Stimulated activated memory B cell treated with anti-CD40 and anti-IgM and Interleukin-4, amounts not matched to agents 10 μg/mL and 1 μg/mL and 100 μg/mL, for 72 hours (primary cell): Measurements from ENCODE around the gene ARHGAP32.
A peak's percentile ranks its signal among the peaks of the same experiment; 100 is the strongest.

ENCODE experiments used
- ATAC-seq: fragments of 150-1000 bp; cut with Tn5 transposase; 2 replicates; pipeline ENCODE4 v1.10.0; 2021
- H3K27ac Mint-ChIP-seq: one replicate; pipeline ENCODE4 v1.8.0; 2022; ENCODE audit warnings: mild to moderate bottlenecking, mixed read lengths
- H3K27me3 Mint-ChIP-seq: one replicate; pipeline ENCODE4 v1.8.0; 2022; ENCODE audit warnings: mixed read lengths
- H3K36me3 Mint-ChIP-seq: one replicate; pipeline ENCODE4 v1.8.0; 2022; ENCODE audit warnings: mixed read lengths
- H3K4me1 Mint-ChIP-seq: one replicate; pipeline ENCODE4 v1.8.0; 2022; ENCODE audit warnings: mixed read lengths
- H3K4me3 Mint-ChIP-seq: one replicate; pipeline ENCODE4 v1.8.0; 2022; ENCODE audit warnings: mild to moderate bottlenecking, moderate library complexity, mixed read lengths
- H3K9me3 Mint-ChIP-seq: one replicate; pipeline ENCODE4 v1.8.0; 2022; ENCODE audit warnings: mixed read lengths

Gene ARHGAP32

GRCh38 chr11:129192150-129192549, at the start of gene ARHGAP32:
Gene ARHGAP32 (minus strand): TSS chr11:129192325. CDS start chr11:129192198, 127 bp downstream.
- H3K9me3 Mint-ChIP-seq: no peaks in the 10 kb centered on the region
- no peak for ATAC-seq

GRCh38 chr11:129239207-129239606, 47.1 kb upstream of the ARHGAP32 start:
- no peaks in the 10 kb centered on the region for H3K9me3 Mint-ChIP-seq
- H3K4me3 Mint-ChIP-seq: no peak overlapping the region
- H3K27me3 Mint-ChIP-seq: no peaks in the 10 kb centered on the region
- ATAC-seq: no peak
- H3K36me3 Mint-ChIP-seq: no peaks in the 10 kb centered on the region
- no peaks in the 10 kb centered on the region for H3K4me1 Mint-ChIP-seq
- H3K27ac Mint-ChIP-seq: no peak overlapping the region

More at GRCh38 chr11:129192150-129192549, at the start of gene ARHGAP32:
- Mint-ChIP-seq H3K4me3 (no peak within 1 kb of the TSS), H3K36me3 (no peaks in the 10 kb centered on the region), H3K27ac (no peak within 1 kb of the TSS), H3K4me1 (no peaks in the 10 kb centered on the region), H3K27me3 (no peaks in the 10 kb centered on the region)

GRCh38 chr11:129237880-129238638, 45.9 kb upstream of the ARHGAP32 start:
- H3K27me3 Mint-ChIP-seq: no peaks in the 10 kb centered on the region

GRCh38 chr11:129237456-129237855, 45.3 kb upstream of the ARHGAP32 start:
- H3K4me3 Mint-ChIP-seq: no peak overlapping the region
- peak; percentile 16 for ATAC-seq
- H3K9me3 Mint-ChIP-seq: no peaks in the 10 kb centered on the region
- no peaks in the 10 kb centered on the region for H3K4me1 Mint-ChIP-seq
- H3K36me3 Mint-ChIP-seq: no peaks in the 10 kb centered on the region
- no peaks in the 10 kb centered on the region for H3K27me3 Mint-ChIP-seq
- H3K27ac Mint-ChIP-seq: no peak overlapping the region

More at GRCh38 chr11:129237880-129238638, 45.9 kb upstream of the ARHGAP32 start:
- no peak overlapping the region for H3K27ac Mint-ChIP-seq
- no peaks in the 10 kb centered on the region for H3K9me3 Mint-ChIP-seq
- H3K36me3 Mint-ChIP-seq: no peaks in the 10 kb centered on the region
- ATAC-seq: no peak
- no peak overlapping the region for H3K4me3 Mint-ChIP-seq
- no peaks in the 10 kb centered on the region for H3K4me1 Mint-ChIP-seq

- no peaks in the 10 kb centered on the region for H3K4me1 Mint-ChIP-seq
- no peaks in the 10 kb centered on the region for H3K9me3 Mint-ChIP-seq
- H3K27ac Mint-ChIP-seq: no peak overlapping the region
- no peaks in the 10 kb centered on the region for H3K36me3 Mint-ChIP-seq
- no peaks in the 10 kb centered on the region for H3K27me3 Mint-ChIP-seq
- H3K4me3 Mint-ChIP-seq: no peak overlapping the region
- ATAC-seq: no peak
Measured at GRCh38 chr11:129236850-129237249, 44.7 kb upstream of the ARHGAP32 start.

- H3K9me3 Mint-ChIP-seq: no peaks in the 10 kb centered on the region
- no peaks in the 10 kb centered on the region for H3K36me3 Mint-ChIP-seq
- no peaks in the 10 kb centered on the region for H3K27me3 Mint-ChIP-seq
- no peaks in the 10 kb centered on the region for H3K4me1 Mint-ChIP-seq
- ATAC-seq: no peak
- no peak overlapping the region for H3K27ac Mint-ChIP-seq
- H3K4me3 Mint-ChIP-seq: no peak overlapping the region
Measured at GRCh38 chr11:129234978-129235377, 42.9 kb upstream of the ARHGAP32 start.

GRCh38 chr11:129230006-129230405, 37.9 kb upstream of the ARHGAP32 start:
- H3K9me3 Mint-ChIP-seq: peaks cover 15% of the 10 kb centered on the region
- no peak overlapping the region for H3K27ac Mint-ChIP-seq
- no peaks in the 10 kb centered on the region for H3K27me3 Mint-ChIP-seq

GRCh38 chr11:129226207-129226798, 34.2 kb upstream of the ARHGAP32 start:
- Mint-ChIP-seq H3K4me3 (no peak overlapping the region), H3K36me3 (peaks cover 12% of the 10 kb centered on the region), H3K27me3 (peaks cover 8% of the 10 kb centered on the region), H3K9me3 (peaks cover 15% of the 10 kb centered on the region), H3K27ac (no peak overlapping the region), H3K4me1 (no peaks in the 10 kb centered on the region)
- ATAC-seq: no peak

More at GRCh38 chr11:129230006-129230405, 37.9 kb upstream of the ARHGAP32 start:
- ATAC-seq: no peak
- Mint-ChIP-seq H3K36me3 (peaks cover 12% of the 10 kb centered on the region), H3K4me3 (no peak overlapping the region), H3K4me1 (no peaks in the 10 kb centered on the region)

GRCh38 chr11:129225190-129225589, 33.1 kb upstream of the ARHGAP32 start:
- no peak overlapping the region for H3K27ac Mint-ChIP-seq
- H3K9me3 Mint-ChIP-seq: peaks cover 15% of the 10 kb centered on the region
- H3K4me1 Mint-ChIP-seq: no peaks in the 10 kb centered on the region

GRCh38 chr11:129224538-129224937, 32.4 kb upstream of the ARHGAP32 start:
- H3K27ac Mint-ChIP-seq: no peak overlapping the region
- ATAC-seq: no peak
- H3K4me1 Mint-ChIP-seq: no peaks in the 10 kb centered on the region
- peaks cover 8% of the 10 kb centered on the region for H3K27me3 Mint-ChIP-seq
- H3K36me3 Mint-ChIP-seq: peaks cover 12% of the 10 kb centered on the region
- no peak overlapping the region for H3K4me3 Mint-ChIP-seq
- peaks cover 15% of the 10 kb centered on the region for H3K9me3 Mint-ChIP-seq

More at GRCh38 chr11:129225190-129225589, 33.1 kb upstream of the ARHGAP32 start:
- peaks cover 8% of the 10 kb centered on the region for H3K27me3 Mint-ChIP-seq
- H3K4me3 Mint-ChIP-seq: no peak overlapping the region
- H3K36me3 Mint-ChIP-seq: peaks cover 12% of the 10 kb centered on the region
- ATAC-seq: no peak

- Mint-ChIP-seq H3K27me3 (peaks cover 8% of the 10 kb centered on the region), H3K36me3 (peaks cover 12% of the 10 kb centered on the region), H3K4me3 (no peak overlapping the region), H3K9me3 (peaks cover 15% of the 10 kb centered on the region), H3K4me1 (no peaks in the 10 kb centered on the region), H3K27ac (no peak overlapping the region)
- ATAC-seq: no peak
Measured at GRCh38 chr11:129223701-129224149, 31.6 kb upstream of the ARHGAP32 start.

- H3K9me3 Mint-ChIP-seq: peaks cover 15% of the 10 kb centered on the region
- H3K4me1 Mint-ChIP-seq: no peaks in the 10 kb centered on the region
- peaks cover 8% of the 10 kb centered on the region for H3K27me3 Mint-ChIP-seq
- ATAC-seq: no peak
- no peak overlapping the region for H3K27ac Mint-ChIP-seq
- H3K4me3 Mint-ChIP-seq: no peak overlapping the region
- peaks cover 12% of the 10 kb centered on the region for H3K36me3 Mint-ChIP-seq
Measured at GRCh38 chr11:129223260-129223659, 31.1 kb upstream of the ARHGAP32 start.

- H3K4me1 Mint-ChIP-seq: no peaks in the 10 kb centered on the region
- H3K36me3 Mint-ChIP-seq: peaks cover 6% of the 10 kb centered on the region
- no peak for ATAC-seq
- H3K9me3 Mint-ChIP-seq: peaks cover 10% of the 10 kb centered on the region
- no peak overlapping the region for H3K4me3 Mint-ChIP-seq
- no peak overlapping the region for H3K27ac Mint-ChIP-seq
- H3K27me3 Mint-ChIP-seq: peaks cover 8% of the 10 kb centered on the region
Measured at GRCh38 chr11:129222158-129222557, 30.0 kb upstream of the ARHGAP32 start.

- H3K4me3 Mint-ChIP-seq: no peak overlapping the region
- H3K27ac Mint-ChIP-seq: no peak overlapping the region
- H3K9me3 Mint-ChIP-seq: peaks cover 2% of the 10 kb centered on the region
- ATAC-seq: no peak
- H3K36me3 Mint-ChIP-seq: no peaks in the 10 kb centered on the region
- H3K4me1 Mint-ChIP-seq: no peaks in the 10 kb centered on the region
- no peaks in the 10 kb centered on the region for H3K27me3 Mint-ChIP-seq
Measured at GRCh38 chr11:129215506-129216245, 23.6 kb upstream of the ARHGAP32 start.

- Mint-ChIP-seq H3K27me3 (no peaks in the 10 kb centered on the region), H3K4me3 (no peak overlapping the region), H3K9me3 (peaks cover 2% of the 10 kb centered on the region), H3K27ac (no peak overlapping the region), H3K36me3 (no peaks in the 10 kb centered on the region), H3K4me1 (no peaks in the 10 kb centered on the region)
- no peak for ATAC-seq
Measured at GRCh38 chr11:129214710-129215295, 22.7 kb upstream of the ARHGAP32 start.
